Tongue (tissue), 2 donors: ENCODE measurements around the gene KCP. TPM values are rescaled to one million over a fixed set of nuclear protein-coding genes. Genes with fewer than 3 reads are reported as not detected.

Source experiments
- DNase-seq: peaks from one replicate; pipeline ENCODE4 v3.0.0-alpha.2; 2015
- total RNA-seq: library from RNA; depleted of rRNA; stranded (reverse); fragments of >200 nt; gene quantifications from one replicate; pipeline ENCODE4 v1.2.3, GENCODE V29; 2014

Gene KCP
- total RNA-seq, 1 donor from 2014 or later = 0.72 TPM

DNA sequence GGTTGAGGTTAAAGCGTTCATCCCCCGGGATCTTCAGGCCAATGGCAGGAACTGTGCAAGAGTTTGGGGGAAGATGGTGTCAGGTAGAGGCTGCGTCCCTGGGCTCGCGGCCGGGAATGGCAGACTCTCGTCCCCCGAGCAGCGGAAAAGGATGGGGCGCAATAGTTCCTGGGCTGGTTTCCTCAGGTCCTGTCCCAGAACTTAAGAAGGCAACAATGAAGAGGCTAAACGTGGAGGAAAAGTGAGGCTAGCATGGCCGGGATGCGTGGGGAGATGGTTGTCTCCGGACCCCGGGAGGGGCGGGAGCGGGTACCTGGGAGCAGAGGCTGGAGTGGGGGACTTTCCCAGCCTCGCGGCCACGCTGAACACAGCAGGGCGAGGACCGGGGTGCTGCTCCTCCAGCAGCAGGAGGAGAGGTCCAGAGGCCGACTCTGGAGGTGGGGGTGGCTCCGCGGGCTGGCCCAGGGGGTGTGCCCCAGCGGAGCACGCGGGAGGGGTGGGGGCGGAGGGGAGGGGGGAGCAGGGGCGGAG is 28.1 kb upstream of the KCP start:
- DNase-seq = no peak

GRCh38 chr7:128937647-128938543 is 27.4 kb upstream of the KCP start, which contains the start of gene IRF5:
TSS of gene IRF5 (plus strand) at chr7:128937927. CDS start at chr7:128942082, 4,155 bp downstream.
- no peak for DNase-seq

- DNase-seq = no peak
Measured at GRCh38 chr7:128937271-128937646, 26.8 kb upstream of the KCP start.

GRCh38 chr7:128936798-128937197 is 26.3 kb upstream of the KCP start:
- DNase-seq = no peak

DNA sequence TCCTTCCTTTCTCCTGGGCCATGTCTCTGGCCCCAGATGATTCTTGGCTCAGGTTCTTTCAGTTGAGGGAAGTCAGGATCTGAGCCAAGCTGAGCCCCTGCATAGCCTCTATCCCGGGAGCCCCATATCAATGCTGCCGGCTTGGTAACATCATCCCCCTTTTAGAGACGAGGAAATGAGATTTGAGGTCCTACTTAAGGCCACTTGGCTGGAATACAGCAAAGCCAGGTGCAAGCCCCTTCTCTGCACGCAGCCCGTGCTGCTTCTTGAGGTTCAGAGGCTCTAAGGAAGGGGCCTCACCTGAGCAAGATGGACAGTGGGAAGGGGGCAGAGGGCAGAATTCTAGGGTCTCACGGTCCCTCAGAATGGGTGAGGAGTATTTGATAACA is 24.8 kb upstream of the KCP start:
- no peak for DNase-seq

DNA sequence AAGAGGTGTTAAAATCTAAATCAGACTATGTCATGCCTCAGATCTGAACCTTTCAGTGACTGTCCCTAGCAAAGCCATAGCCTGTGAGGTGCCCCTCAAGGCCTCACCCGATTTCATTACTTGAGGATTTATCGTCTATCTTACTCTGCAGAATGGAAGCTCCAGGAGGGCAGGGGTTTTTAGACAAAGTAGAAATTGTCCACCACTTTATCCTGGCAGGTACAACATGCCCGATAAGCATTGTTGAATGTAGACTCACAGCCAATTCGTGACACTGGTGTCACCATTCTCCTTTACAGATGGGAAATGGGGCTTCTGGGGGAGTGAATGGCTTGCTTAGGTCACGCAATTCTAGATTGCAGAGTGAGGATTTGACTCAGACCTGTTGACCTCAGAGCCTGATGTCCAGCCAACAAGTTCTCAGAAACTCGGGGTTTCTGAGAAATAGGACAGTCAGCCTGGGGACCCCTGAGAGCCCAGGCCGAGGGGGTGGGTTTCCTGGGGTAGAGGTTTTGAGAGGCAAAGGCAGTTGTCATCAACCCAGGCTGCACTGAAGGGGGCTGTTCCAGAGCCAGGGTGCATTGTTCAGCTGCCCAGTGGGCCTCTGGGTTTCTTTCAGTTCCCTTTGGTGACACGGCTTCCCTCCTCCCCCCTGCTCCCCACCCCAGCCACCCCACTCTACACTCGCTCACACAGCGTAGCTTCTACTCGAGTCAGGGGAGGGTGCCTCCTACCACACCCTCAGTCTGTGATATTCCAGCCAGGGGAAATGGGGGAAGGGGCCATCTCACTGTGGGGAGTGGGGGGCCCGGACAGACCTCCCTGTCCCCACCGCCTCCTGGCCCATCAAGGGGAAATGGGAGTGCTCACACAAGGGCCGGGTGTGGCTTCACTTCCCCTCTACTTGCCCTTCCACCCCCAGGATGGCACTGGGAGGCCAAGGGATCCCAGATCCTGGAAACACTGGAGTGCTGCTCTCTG is 24.1 kb upstream of the KCP start:
- no peak for DNase-seq

DNA sequence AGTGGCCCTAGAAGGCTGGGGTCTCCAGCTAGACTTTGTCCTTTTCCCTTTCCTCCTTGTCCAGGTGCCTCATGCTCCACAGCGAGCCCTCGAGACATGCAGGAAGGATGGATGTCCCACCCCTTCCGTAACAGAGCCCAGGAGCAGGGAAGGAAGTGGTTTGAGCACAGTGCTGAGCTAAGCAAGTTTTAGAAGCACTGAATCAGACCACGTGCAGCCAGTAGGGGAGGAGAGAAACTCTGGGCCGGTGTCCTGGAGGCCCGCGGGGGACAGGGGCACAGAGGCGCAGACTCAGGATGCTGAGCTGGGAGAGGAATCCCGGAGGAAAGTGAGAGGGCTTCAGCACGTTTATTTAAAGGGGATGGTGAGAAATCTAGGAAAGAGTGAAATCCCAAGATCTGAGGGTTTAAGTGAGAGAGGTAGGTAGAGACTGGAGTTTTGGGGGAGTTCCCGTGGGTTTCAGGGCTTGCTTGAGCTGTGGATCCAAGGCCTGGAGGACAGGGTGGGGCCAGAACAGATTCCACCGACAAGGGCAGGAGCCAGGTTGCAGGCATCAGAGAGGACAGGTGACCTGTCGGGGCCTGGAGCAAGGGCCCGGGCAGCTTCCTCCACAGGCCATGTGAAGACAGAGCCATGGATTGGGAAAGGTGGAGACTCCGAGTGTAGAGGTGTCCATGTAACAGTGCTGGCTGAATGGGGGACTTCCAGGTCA is 22.8 kb upstream of the KCP start:
- no peak for DNase-seq

DNA sequence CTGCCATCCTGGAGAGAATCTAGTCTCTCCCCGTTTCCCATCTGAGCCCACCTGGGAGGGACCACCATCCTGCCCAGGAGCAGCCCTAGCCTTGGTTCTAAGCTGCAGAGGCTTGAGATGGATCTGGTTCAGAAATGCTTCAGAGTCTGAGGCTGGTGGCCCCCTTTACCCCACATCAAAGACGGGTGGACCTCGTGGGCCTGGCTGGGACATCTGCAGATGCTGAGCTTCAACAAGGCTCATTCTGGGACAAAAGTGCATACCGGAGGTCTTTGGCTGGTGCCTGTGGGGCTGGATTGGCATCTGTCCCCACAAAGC is 22.3 kb upstream of the KCP start:
- DNase-seq = no peak

GRCh38 chr7:128931965-128932861 is 21.7 kb upstream of the KCP start:
- no peak for DNase-seq

DNA sequence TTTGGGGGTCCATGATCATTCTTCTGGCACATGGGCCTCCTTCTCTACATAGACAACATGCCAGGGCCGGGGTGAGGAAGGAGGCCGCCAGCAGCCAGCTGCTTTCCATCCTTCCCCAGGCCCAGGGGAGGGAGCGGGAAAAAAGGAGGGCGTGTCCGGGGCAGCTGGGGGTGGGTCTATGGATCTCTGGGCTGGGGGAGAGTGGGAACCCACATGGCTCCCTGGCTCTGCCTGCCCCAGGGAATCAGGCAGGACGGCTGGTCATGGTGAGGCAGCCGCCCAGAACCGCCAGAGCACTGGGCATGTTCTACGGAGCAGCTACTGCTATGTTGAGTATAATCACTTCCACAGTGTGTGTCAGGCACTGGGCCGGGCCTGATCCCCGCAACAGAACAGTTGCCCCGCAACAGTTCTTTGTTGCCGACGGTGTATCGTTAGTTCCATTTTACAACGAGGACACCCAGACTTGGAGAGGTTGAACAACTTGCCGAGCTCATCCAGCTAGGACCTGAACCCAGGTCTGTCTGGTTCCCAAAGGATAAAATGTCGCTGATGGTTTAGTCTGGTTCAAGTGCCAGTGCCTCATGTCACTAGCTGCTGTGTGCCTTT is 20.8 kb upstream of the KCP start:
- DNase-seq = no peak

GRCh38 chr7:128928882-128929788 is 18.6 kb upstream of the KCP start:
- no peak for DNase-seq

DNA sequence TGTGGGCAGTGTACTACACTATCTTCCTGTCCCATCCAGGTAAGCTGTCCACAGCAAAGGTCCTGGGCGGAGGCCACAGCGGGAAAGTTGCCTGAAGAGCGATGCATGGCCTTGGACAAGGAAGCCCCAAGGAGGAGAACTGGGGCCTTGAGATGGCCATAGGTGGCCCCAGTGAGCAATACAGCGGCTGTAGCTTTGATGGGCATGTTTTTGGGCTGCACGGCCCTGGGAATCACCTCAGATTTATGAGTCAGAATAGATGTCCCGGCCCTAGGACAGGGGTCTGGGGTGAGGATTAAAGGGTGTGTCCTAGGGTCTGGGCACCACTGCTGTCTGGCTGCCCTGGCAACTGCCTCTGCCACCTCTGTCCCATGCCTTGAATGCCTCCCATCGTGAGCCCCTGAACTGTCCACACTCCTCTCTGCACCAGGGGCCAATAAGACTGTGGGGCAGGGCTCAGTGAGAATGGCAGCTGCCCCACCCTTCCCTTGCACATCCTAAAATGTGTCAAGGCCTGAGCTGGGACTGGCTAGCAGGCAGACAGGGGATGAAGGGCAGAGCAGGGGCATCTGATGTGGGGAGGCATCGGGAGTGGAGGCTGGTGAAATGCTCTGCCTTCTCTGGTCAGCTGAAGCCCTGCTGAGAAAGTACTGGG is 17.8 kb upstream of the KCP start:
- DNase-seq = no peak

- no peak for DNase-seq
Measured at GRCh38 chr7:128924707-128925588, 14.4 kb upstream of the KCP start.

GRCh38 chr7:128923411-128923800 is 12.9 kb upstream of the KCP start:
- no peak for DNase-seq

GRCh38 chr7:128922496-128923410 is 12.2 kb upstream of the KCP start:
- no peak for DNase-seq

- DNase-seq = no peak
Measured at GRCh38 chr7:128921866-128922440, 11.4 kb upstream of the KCP start.
